CD4-positive, alpha-beta T cell (primary cell): Measurements from ENCODE around the gene OXT. TPM values are rescaled to one million over a fixed set of nuclear protein-coding genes. Genes with fewer than 3 reads are reported as not detected.
A peak's percentile ranks its signal among the peaks of the same experiment; 100 is the strongest.

Source experiments
- ATAC-seq: fragments of 200-7000 bp; cut with Tn5 transposase; one replicate; pipeline ENCODE4 v1.10.0; 2022; ENCODE audit warnings: mild to moderate bottlenecking; ENCODE audit not compliant: poor library complexity
- CTCF ChIA-PET: fragments of 350-600 bp; sonication (Branson Sonifier 250); formaldehyde crosslinking; loops from one replicate; lab custom pipeline; 2021; ENCODE audit warnings: antibody characterized with exemption, inconsistent platforms; lab: Charles Lee
- POLR2A ChIA-PET: fragments of 350-600 bp; sonication (Branson Sonifier 250); formaldehyde crosslinking; loops from one replicate; lab custom pipeline; 2021; ENCODE audit warnings: antibody characterized with exemption, inconsistent platforms; lab: Charles Lee
- DNase-seq, 14 experiments: peaks; one replicate each; pipeline ENCODE4 v3.0.0-alpha.2; 2013 to 2020; ENCODE audit warnings: mixed read lengths in 2 of 14
- H3K27ac ChIP-seq, 2 donors: one replicate each; pipeline versions ENCODE4 v1.5.1 to v1.7.0; 2013; ENCODE audit warnings: low read length in 2 of 2, low read depth in 1 of 2, mild to moderate bottlenecking in 1 of 2
- H3K27me3 ChIP-seq, 2 experiments: 1 replicate in 1 of 2; 2 replicates in 1 of 2; pipeline versions ENCODE4 v1.6.1 to v1.7.0; 2013; ENCODE audit warnings: low read length in 2 of 2, control low read depth in 1 of 2, mild to moderate bottlenecking in 1 of 2, moderate library complexity in 1 of 2; ENCODE audit not compliant: insufficient read depth in 2 of 2, control insufficient read depth in 1 of 2
- H3K36me3 ChIP-seq: one replicate; pipeline ENCODE4 v1.6.1; 2013; ENCODE audit warnings: low read length, control low read depth; ENCODE audit not compliant: insufficient read depth
- H3K4me1 ChIP-seq: one replicate; pipeline ENCODE4 v1.6.1; 2013; ENCODE audit warnings: low read length, control low read depth; ENCODE audit not compliant: insufficient read depth
- H3K4me3 ChIP-seq: one replicate; pipeline ENCODE4 v1.5.1; 2013; ENCODE audit warnings: mild to moderate bottlenecking, low read length, moderate library complexity
- H3K9me3 ChIP-seq, 2 experiments: 1 replicate in 1 of 2; 2 replicates in 1 of 2; pipeline versions ENCODE4 v1.6.1 to v1.7.0; 2013; ENCODE audit warnings: low read length in 2 of 2, mild to moderate bottlenecking in 2 of 2, control low read depth in 1 of 2, moderate library complexity in 1 of 2; ENCODE audit not compliant: control insufficient read depth in 1 of 2, insufficient read depth in 1 of 2
- H3K27ac Mint-ChIP-seq: one replicate; pipeline ENCODE4 v1.8.0; 2020; ENCODE audit warnings: mixed read lengths
- H3K27me3 Mint-ChIP-seq: one replicate; pipeline ENCODE4 v1.8.0; 2021; ENCODE audit warnings: mixed read lengths
- H3K36me3 Mint-ChIP-seq: one replicate; pipeline ENCODE4 v1.8.0; 2021; ENCODE audit warnings: low read depth, mixed read lengths
- H3K4me1 Mint-ChIP-seq: one replicate; pipeline ENCODE4 v1.8.0; 2021; ENCODE audit warnings: low read depth, mixed read lengths
- H3K4me3 Mint-ChIP-seq: one replicate; pipeline ENCODE4 v1.8.0; 2020; ENCODE audit warnings: mild to moderate bottlenecking, mixed read lengths
- H3K9me3 Mint-ChIP-seq: one replicate; pipeline ENCODE4 v1.8.0; 2020; ENCODE audit warnings: mixed read lengths
- intact Hi-C, 2 experiments: fragments of 100-400 bp; cut with DNase I in 1 of 2; cut with micrococcal nuclease in 1 of 2; formaldehyde crosslinking; loops; one replicate each; pipeline versions ENCODE4 v1.15.1 to v1.9.0; 2023 to 2025; cut with DNase I, micrococcal nuclease
- total RNA-seq, 174 experiments: library from RNA in 2 of 174; stranded (reverse) in 2 of 174; gene quantifications; one replicate each; pipeline ENCODE4 v1.2.3 and lab custom pipeline; 2021 to 2026
- TF ChIP-seq, protein P1 (sequence below): fragments of 200-600 bp; IDR thresholded peaks from one replicate; pipeline ENCODE4 v1.8.0; 2022; ENCODE audit warnings: antibody characterized with exemption, mild to moderate bottlenecking

The OXT gene
- total RNA-seq, 2 experiments from 2014 or later = 1.1 to 1.6 TPM

DNA sequence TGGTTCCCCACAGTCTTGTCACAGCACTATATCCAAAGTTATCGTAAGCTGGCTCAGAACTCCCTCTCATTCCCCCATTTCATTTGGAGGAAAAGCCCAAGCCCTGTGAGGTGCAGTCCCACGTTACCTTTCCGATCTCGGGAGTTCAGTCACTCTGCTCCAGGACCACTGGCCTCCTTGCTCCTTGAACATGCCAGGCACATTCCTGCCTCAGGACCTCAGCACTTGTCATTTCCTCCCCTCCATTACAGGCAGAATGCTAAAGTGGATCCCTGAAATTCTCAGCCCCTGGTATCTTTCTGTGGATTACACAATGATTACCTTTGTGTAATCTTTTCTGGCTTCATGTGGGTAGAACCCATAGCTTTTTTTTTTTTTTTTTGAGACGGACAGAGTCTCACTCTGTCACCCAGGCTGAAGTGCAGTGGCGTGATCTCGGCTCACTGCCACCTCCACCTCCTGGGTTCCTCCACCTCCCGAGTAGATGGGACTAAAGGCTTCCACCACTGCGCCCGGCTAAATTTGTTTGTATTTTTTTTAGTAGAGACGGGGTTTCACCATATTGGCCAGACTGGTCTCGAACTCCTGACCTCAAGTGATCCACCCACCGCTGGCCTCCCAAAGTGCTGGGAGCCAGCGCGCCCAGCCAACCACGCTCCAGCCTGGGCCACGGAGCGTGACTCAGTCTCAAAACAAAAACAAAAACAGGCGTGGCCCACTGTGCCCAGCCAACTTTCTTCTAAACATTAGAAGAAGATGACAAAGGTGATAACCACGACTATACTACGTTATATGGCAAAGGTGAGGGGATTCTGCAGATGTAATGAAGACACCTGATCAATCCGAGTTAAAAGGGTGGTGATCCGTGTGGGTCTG lies 4.0 kb upstream of the OXT start:
- Histone ChIP-seq H3K4me1 (peaks cover 18% of the 10 kb centered on the region), H3K36me3 (no peaks in the 10 kb centered on the region), H3K4me3 (no peak overlapping the region), H3K9me3 (peaks cover 0 to 2% of the 10 kb centered on the region in 2 experiments), H3K27me3 (no peaks in the 10 kb centered on the region), H3K27ac (no peak overlapping the region)
- H3K4me1 Mint-ChIP-seq = peaks cover 30% of the 10 kb centered on the region
- H3K4me3 Mint-ChIP-seq = no peak overlapping the region
- TF ChIP-seq, protein P1, sequence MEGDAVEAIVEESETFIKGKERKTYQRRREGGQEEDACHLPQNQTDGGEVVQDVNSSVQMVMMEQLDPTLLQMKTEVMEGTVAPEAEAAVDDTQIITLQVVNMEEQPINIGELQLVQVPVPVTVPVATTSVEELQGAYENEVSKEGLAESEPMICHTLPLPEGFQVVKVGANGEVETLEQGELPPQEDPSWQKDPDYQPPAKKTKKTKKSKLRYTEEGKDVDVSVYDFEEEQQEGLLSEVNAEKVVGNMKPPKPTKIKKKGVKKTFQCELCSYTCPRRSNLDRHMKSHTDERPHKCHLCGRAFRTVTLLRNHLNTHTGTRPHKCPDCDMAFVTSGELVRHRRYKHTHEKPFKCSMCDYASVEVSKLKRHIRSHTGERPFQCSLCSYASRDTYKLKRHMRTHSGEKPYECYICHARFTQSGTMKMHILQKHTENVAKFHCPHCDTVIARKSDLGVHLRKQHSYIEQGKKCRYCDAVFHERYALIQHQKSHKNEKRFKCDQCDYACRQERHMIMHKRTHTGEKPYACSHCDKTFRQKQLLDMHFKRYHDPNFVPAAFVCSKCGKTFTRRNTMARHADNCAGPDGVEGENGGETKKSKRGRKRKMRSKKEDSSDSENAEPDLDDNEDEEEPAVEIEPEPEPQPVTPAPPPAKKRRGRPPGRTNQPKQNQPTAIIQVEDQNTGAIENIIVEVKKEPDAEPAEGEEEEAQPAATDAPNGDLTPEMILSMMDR = no peak
- H3K27ac Mint-ChIP-seq = no peak overlapping the region
- H3K36me3 Mint-ChIP-seq = peaks cover 6% of the 10 kb centered on the region
- H3K9me3 Mint-ChIP-seq = no peaks in the 10 kb centered on the region
- ChIA-PET POLR2A (no interaction called here), CTCF (interaction anchor here (2.9 kb wide), 1 partner anchor 14 kb away, joined by 9 read pairs; no protein-coding TSS in a partner anchor)
- H3K27me3 Mint-ChIP-seq = no peaks in the 10 kb centered on the region
- intact Hi-C loops = loop anchor here in 1 of 2 experiments (2.0 to 5.0 kb wide), 2 partner anchors 25 to 250 kb away; no protein-coding TSS in a partner anchor
- ATAC-seq = no peak
- no peak for DNase-seq

DNA sequence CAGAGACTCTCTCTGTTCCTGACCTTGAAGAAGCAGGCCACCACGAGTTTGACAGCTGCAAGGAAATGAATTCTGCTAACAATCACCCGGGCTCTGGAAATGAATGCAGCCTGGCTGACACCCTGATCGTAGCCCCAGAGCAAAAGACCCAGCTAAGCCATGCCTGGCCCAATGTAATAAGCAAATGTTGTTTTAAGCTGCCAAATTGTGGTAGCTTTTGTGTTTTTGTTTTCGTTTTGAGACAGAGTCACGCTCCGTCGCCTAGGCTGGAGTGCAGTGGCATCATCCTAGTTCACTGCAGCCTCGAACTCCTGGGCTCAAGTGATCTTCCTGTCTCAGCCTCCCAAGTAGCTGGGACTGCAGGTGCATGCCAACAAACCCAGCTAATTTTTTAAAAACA lies 3.3 kb upstream of the OXT start:
- Mint-ChIP-seq H3K9me3 (no peaks in the 10 kb centered on the region), H3K27ac (no peak overlapping the region), H3K4me1 (peaks cover 34% of the 10 kb centered on the region), H3K27me3 (no peaks in the 10 kb centered on the region), H3K4me3 (no peak overlapping the region), H3K36me3 (peaks cover 6% of the 10 kb centered on the region)
- Histone ChIP-seq H3K27ac (no peak overlapping the region), H3K9me3 (peaks cover 0 to 7% of the 10 kb centered on the region in 2 experiments), H3K36me3 (no peaks in the 10 kb centered on the region), H3K4me3 (no peak overlapping the region), H3K27me3 (no peaks in the 10 kb centered on the region), H3K4me1 (peaks cover 24% of the 10 kb centered on the region)
- ATAC-seq = no peak
- CTCF ChIA-PET = interaction anchor here (1.6 to 2.9 kb wide), 2 partner anchors 9 to 14 kb away, joined by 6 to 9 read pairs; no protein-coding TSS in a partner anchor
- intact Hi-C loops = loop anchor here in 1 of 2 experiments (2.0 to 5.0 kb wide), 2 partner anchors 25 to 249 kb away; no protein-coding TSS in a partner anchor
- DNase-seq = no peak
- POLR2A ChIA-PET = no interaction called here
- TF ChIP-seq, protein P1 = no peak

DNA sequence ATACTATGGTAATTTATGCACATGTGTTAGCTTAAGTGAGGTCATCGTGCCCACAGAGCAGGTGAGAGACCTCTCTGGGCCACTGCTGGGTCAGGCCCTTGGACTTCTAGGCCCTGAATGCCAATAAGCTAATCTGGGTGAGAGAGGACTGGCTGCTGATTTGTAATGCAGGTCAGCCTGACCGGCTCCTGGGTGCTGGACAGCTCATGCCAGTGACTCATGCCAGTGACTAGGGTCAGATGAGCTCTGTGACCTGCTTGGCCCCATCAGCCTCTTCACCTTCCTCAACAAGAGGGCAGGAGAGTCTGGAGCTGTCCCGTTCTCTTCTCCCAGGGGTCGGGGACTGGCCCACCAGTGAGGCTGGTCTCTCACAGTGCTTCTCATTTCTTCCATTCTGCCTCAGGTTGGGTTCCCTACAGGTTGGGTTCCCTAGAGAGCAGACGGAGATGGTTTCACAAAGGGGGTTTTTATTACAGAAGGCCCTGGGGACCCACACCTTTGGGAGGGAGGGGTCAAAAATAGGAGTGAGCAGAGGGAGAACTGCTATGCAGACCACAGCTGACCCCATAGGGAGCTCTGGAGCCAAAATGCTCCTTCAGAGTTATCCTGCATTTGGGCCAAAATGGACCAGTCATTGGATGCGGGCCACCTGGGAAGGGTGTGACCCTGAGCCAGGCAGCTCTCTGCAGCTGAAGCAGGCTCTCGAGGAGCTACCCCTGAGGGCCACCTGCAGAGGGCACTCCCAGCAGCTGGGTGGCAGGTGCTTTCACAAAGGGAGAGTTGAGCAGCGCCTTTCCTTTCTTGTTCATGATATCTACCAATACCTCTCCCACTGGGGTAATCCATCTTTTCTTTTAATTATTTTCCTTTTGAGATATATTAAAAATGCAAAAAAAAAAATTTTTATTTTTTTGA lies 2.2 kb upstream of the OXT start:
- Mint-ChIP-seq H3K4me3 (peak overlapping the region; percentile 45), H3K27me3 (no peaks in the 10 kb centered on the region), H3K27ac (no peak overlapping the region), H3K9me3 (no peaks in the 10 kb centered on the region), H3K36me3 (peaks cover 6% of the 10 kb centered on the region), H3K4me1 (peaks cover 36% of the 10 kb centered on the region)
- CTCF ChIA-PET = interaction anchor here (0.6 to 2.9 kb wide), 7 partner anchors 8 to 151 kb away, joined by 3 to 9 read pairs (median 4); no protein-coding TSS in a partner anchor
- Histone ChIP-seq H3K9me3 (peaks cover 0 to 7% of the 10 kb centered on the region in 2 experiments), H3K27me3 (no peaks in the 10 kb centered on the region), H3K36me3 (no peaks in the 10 kb centered on the region), H3K4me3 (no peak overlapping the region), H3K27ac (no peak overlapping the region), H3K4me1 (peaks cover 24% of the 10 kb centered on the region)
- POLR2A ChIA-PET = interaction anchor here (0.6 to 1.2 kb wide), 5 partner anchors 23 to 107 kb away, joined by 3 to 4 read pairs (median 3); no protein-coding TSS in a partner anchor
- TF ChIP-seq, protein P1 = peak; percentile 28
- DNase-seq (peak in 11 of 14 experiments; percentile 35 to 70 (median 55)), ATAC-seq (peak; percentile 59)
- intact Hi-C loops = loop anchor here in 1 of 2 experiments (1.0 to 5.0 kb wide), 3 partner anchors 24 to 248 kb away; no protein-coding TSS in a partner anchor
